ENCODE results near the gene TBC1D20. TPM values are rescaled to one million over a fixed set of nuclear protein-coding genes. Genes with fewer than 3 reads are reported as not detected.

Gene TBC1D20
- total RNA-seq, 1 donor from 2014 or later: 24.1 TPM

DNA sequence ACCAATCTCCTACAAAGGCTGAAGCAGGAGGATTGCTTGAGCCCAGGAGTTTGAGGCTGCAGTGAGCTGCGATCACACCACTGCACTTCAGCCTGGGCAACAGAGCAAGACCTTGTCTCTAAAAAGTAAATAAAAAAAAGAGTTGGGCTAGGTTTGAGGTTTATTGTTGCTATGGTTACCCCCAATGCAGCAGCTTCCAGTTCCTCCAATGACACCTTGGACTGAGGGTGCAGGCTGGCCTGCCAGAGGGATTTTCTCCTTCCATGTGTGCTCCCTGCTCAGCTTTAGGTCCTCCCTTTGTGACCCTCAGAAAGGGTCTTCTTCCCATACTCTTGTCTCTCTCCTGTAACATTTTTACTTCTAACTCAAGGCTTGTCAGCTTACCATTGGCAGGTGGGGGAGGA lies 10.6 kb upstream of the TBC1D20 start:
- DNase-seq: no peak
- peaks cover 5% of the 10 kb centered on the region for H3K9me3 Mint-ChIP-seq
- peaks cover 1% of the 10 kb centered on the region for H3K36me3 Mint-ChIP-seq (ENCODE audit: low read depth)
- TF ChIP-seq, protein P1, sequence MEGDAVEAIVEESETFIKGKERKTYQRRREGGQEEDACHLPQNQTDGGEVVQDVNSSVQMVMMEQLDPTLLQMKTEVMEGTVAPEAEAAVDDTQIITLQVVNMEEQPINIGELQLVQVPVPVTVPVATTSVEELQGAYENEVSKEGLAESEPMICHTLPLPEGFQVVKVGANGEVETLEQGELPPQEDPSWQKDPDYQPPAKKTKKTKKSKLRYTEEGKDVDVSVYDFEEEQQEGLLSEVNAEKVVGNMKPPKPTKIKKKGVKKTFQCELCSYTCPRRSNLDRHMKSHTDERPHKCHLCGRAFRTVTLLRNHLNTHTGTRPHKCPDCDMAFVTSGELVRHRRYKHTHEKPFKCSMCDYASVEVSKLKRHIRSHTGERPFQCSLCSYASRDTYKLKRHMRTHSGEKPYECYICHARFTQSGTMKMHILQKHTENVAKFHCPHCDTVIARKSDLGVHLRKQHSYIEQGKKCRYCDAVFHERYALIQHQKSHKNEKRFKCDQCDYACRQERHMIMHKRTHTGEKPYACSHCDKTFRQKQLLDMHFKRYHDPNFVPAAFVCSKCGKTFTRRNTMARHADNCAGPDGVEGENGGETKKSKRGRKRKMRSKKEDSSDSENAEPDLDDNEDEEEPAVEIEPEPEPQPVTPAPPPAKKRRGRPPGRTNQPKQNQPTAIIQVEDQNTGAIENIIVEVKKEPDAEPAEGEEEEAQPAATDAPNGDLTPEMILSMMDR (IDR thresholded peaks at IDR 0.05): no peak
- POLR2A ChIA-PET: no interaction called here
- CTCF ChIA-PET: no interaction called here
- H3K27me3 Mint-ChIP-seq: no peaks in the 10 kb centered on the region
- H3K4me3 Mint-ChIP-seq: no peak overlapping the region
- ATAC-seq (ENCODE audit: low read depth): no peak
- intact Hi-C loops (cut with micrococcal nuclease): no loop called here
- H3K4me1 Mint-ChIP-seq: peaks cover 12% of the 10 kb centered on the region
- H3K27ac Mint-ChIP-seq: no peak overlapping the region

DNA sequence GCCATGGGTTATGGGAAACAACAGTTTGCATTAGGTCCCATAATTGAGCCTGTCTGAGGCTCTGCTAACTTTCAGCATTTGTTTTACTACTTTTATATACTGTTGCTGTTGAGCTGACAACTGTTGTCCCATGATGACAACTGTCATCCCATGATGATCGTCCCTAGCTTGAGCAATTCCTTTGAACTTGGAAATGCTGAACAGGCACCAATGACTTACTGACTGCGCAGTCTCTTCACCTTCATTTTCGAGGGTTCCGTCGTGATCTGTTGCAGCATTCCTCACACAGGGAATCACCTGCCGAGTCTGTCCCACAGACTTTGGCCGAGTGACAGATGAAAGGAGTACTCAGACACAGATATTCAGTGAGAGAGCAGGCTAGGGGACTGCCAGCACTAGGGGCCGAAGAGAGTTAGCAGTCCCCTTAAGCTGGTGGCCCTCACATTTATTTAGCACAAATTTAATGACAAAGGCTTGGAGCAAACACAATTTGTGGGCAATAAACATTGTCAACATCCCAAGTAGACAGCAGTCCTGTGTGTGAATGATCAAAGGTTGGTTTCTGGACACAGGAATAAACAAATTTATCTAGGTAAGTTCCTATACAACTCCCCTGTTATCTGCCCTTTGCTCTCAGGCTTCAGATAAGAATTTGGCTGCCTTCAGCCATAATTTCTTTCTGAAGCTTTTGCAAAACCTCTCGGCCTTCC lies 10.0 kb upstream of the TBC1D20 start:
- TF ChIP-seq, protein P1 (IDR thresholded peaks at IDR 0.05): no peak
- no peak overlapping the region for H3K4me3 Mint-ChIP-seq
- ChIA-PET CTCF (no interaction called here), POLR2A (no interaction called here)
- ATAC-seq (ENCODE audit: low read depth): no peak
- DNase-seq: no peak
- H3K36me3 Mint-ChIP-seq (ENCODE audit: low read depth): no peaks in the 10 kb centered on the region
- H3K27ac Mint-ChIP-seq: no peak overlapping the region
- peaks cover 2% of the 10 kb centered on the region for H3K27me3 Mint-ChIP-seq
- H3K9me3 Mint-ChIP-seq: peaks cover 5% of the 10 kb centered on the region
- peaks cover 12% of the 10 kb centered on the region for H3K4me1 Mint-ChIP-seq
- intact Hi-C loops (cut with micrococcal nuclease): no loop called here

DNA sequence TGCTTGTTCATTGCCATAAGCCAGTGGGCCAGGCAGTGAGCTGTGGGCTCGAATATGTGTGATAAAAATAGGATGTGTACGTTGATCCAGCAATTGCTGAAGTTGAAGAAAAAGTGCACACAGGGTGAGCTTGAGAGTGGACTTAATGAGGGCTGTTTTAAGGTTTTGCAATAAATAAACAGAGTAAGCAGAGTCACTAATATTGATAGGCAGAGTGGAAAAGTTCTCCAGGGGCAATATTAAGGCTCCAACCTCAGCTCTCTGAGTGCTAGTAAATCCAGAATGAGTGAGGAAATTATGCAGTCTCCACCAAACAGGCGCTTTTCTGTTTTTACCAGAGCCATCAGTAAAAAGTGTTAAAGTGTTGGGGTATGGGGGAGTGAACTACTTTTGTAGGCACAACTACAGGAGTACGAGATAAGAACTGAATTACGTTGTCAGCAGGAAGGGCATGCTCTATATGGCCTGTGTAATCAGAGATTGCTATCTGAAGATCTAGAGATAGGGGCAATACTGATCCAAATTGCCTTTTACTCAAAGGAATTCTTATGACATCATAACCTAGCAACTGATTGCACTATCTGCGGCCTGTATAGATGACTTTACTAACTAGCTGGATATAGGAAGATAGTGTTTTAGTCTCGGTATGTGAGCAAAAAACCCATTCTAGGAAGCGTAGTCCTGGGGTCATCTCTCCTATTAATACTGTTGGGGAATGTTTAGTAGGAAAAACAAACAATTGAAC lies 7.6 kb upstream of the TBC1D20 start:
- H3K4me1 Mint-ChIP-seq: peaks cover 12% of the 10 kb centered on the region
- no peak for ATAC-seq (ENCODE audit: low read depth)
- no peak for DNase-seq
- CTCF ChIA-PET: no interaction called here
- H3K9me3 Mint-ChIP-seq: peaks cover 5% of the 10 kb centered on the region
- POLR2A ChIA-PET: no interaction called here
- intact Hi-C loops (cut with micrococcal nuclease): no loop called here
- peaks cover 3% of the 10 kb centered on the region for H3K27me3 Mint-ChIP-seq
- TF ChIP-seq, protein P1 (IDR thresholded peaks at IDR 0.05): no peak
- no peak overlapping the region for H3K27ac Mint-ChIP-seq
- H3K4me3 Mint-ChIP-seq: no peak overlapping the region
- no peaks in the 10 kb centered on the region for H3K36me3 Mint-ChIP-seq (ENCODE audit: low read depth)

DNA sequence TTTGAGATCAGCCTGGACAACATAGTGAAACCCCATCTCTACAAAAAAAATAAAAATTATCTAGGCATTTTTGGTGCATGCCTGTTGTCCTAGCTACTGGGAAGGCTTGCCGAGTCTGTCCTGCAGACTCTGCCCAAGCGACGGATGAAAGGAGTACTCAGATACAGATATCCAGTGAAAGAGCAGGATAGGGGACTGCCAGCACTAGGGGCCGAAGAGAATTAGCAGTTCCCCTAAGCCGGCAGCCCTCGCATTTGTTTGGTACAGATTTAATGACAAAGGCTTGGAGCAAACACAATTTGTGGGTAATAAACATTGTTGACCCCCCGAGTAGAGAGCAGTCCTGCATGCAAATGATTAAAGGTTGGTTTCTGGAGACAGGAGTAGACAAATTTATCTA lies 5.4 kb upstream of the TBC1D20 start:
- DNase-seq: no peak
- POLR2A ChIA-PET: no interaction called here
- Mint-ChIP-seq H3K27me3 (peaks cover 3% of the 10 kb centered on the region), H3K36me3 (ENCODE audit: low read depth) (no peaks in the 10 kb centered on the region), H3K9me3 (peaks cover 5% of the 10 kb centered on the region), H3K27ac (no peak overlapping the region), H3K4me1 (peaks cover 11% of the 10 kb centered on the region), H3K4me3 (no peak overlapping the region)
- TF ChIP-seq, protein P1 (IDR thresholded peaks at IDR 0.05): no peak
- intact Hi-C loops (cut with micrococcal nuclease): no loop called here
- no peak for ATAC-seq (ENCODE audit: low read depth)
- CTCF ChIA-PET: no interaction called here
